Kidney capillary endothelial cell (primary cell): ENCODE measurements around the gene RBM19.
"Not testable (repeated sequence)": the region's sequence is repeated elsewhere in the genome, so short reads cannot be mapped to it uniquely, and the experiment has no call there.

Source experiments
- DNase-seq: peaks from one replicate; pipeline ENCODE4 v3.0.0-alpha.2; 2018; ENCODE audit warnings: low spot score

Gene RBM19

DNA sequence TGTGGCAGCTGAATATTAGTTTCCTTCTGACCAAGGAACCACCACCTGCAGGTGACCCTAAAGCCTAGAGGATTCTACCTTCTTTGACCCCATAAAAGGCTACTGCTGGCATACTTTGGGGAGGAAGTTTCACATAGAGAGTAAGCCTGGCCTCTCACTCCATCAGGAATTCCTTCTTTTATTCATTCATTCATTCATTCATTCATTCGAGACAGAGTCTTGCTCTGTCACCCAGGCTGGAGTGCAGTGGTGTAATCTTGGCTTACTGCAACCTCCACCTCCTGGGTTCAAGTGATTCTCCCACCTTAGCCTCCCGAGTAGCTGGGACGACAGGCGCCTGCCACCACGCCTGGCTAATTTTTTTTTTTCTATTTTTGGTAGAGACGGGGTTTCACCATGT lies 64.8 kb downstream of the RBM19 start:
- DNase-seq: not testable (repeated sequence)

DNA sequence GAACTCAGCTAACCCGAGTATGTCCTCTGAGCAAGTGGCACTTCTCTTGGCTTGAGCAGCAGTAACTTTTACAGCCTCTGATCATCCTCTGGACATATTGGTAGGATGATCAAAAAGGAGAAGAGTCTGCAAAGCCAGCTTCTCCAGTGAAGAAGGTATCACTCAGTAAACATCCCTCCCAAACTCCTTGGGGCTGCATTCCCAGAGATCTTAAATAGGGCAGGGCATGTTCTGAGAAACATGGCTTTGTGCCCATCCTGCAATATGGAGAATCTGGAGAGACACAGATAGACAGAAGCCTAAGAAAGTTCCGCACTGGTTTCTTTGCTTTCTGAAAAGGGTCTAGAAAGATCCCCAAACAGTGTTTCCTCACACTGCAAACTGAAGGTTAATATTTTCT lies 65.4 kb downstream of the RBM19 start:
- DNase-seq: no peak

DNA sequence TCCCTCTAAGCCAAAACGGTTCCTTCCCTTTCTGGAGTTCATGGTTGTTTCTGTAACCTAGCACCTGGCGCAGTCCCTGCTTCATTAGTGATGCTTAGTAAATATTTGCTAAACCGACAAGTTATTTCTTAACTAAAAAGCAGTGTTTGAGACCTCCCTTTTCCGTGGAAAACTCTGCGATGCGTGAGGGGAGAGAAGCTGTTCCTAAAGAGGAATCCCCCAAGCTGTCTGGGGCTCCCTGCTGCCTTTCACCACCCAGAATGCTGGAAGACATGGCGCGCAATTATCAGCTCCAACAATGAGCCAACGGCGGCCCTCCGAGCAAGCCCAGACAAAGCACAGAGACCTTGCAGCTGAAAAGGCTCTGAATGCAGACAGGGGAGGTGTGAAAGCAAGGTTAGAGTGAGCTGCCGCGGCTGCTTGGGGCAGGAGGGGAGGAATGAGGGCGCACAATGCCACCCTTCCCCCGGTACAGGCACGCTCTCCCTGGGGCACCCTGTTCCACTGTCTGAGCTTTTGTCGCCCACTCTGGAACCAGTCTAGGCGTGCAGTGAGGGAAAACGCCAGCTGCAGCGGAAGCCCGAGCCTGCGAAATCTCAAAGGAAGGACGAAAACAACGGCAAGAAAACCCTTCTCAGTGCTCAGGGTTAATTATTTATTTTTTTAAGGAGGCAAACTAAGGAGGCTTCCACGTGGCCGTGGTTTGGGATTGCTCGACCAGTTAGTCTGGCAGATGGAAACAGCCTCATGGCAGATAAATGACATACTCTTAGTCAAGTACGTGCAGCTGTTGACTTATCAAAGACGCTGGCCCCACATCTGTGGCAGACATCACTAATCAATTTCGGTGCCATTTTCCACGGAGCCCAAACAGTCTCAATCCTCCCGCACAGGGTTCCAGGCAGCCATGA lies 66.3 kb downstream of the RBM19 start:
- DNase-seq: no peak

DNA sequence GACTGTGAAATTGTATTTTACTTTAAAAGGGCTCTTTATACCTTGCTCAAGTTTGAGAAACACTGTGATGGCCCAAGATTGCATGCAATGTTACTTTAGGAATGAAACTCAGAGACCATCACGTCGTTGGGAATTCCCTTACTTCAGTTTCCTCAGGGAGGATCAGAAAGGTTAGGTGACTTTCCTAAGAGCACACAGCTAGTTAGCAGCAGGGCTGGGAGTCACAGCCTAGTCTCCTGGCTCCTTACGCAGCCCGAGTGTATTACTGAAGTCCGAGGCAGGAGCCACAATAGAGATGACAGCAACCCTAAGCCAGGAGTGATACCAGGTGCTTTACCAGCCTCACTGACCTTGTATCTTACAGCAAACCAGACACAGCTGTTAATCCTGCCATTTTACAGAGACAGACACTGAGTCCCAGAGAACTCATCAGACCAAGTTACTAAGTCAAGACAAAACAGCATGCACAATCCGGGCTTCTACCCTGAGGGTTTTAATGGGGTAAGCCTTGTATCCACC lies 67.0 kb downstream of the RBM19 start:
- DNase-seq: no peak

DNA sequence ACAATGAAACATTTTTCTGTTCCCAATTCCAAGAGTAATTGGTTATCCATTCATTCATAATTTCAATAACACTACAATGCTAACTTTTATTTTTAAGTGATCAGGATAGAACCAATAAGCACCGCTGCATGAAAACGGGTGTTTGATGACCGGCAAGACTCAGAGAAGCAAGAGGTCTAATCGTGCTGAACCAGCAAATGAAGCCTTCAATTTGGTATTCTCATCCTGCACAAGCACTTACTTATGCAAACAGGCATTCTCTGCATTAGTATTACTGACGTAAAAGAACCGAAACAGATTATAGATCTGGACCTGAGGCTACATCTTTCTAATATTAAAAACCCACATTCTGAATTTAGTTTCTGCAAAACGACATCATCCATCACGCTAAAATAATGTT lies 67.7 kb downstream of the RBM19 start:
- no peak for DNase-seq

DNA sequence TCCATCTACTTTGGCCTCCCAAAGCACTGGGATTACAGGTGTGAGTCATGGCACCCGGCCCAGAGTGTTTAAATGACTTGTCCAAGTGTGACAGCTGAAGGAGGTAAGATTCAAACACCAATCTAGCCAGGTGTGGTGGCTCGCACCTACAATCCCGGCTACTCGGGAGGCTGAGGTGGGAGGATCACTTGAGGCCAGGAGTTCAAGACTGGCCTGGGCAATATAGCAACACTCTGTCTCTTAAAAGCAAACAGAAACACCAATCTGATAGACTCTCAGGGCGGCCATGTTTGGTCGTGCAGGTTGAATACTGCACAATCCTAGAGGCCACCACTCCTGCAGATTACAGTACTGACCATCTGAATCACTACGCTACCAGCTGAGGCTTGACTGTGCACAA lies 68.7 kb downstream of the RBM19 start:
- DNase-seq: no peak

DNA sequence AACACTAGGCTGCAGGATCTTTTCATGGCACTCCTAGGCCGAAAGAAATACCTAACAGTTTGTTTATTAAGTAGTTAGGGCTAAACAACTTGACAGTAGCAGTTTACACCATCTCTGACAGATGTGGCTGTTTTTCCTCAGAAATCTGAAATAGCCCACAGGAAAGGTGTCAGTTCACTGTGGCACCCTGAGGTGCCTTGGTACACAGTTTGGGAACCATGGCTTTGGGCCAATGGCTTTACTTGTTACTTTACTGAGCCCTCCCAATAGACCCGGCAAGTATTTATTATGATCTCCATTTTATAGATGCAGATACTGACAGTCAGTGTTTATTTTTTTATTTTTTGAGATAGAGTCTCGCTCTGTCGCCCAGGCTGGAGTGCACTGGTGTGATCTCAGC lies 69.3 kb downstream of the RBM19 start:
- no peak for DNase-seq

DNA sequence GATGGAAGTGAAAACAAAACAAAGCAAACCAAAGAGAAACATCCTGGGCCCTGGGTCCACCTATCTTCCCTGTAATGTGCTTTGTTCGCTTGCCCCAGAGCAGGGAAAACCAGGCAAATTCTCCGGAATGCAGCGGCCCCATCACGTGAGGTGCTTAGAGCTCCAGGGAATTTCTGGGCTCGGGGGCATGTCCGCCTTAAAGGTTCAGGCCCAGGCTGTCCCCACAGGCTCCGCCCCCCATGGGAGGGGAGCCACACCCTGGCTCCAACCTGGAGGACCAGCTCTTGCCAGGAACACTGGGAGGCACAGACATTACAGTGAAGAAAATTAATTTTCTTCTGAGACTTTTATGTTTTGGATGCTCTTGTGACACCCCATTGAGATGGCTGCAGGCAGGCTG lies 69.9 kb downstream of the RBM19 start:
- DNase-seq: no peak

DNA sequence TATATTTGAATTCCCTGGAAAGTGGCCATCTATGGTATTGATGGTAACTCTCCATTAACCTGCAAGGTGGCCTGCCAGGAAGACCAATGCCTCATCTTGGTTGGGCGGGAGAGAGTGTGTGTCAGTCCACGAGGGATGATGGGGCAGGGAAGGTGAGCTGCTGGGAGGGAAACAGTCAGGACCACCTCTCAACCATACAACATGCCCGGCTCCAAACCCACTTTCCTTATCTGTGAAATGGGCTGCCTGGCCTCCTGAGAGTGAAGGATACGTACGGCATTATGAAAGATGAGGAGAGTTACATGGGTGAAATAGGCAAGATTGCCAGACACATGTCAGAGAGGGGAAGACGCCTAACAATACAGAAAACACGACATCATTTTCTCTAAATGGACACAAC lies 70.9 kb downstream of the RBM19 start:
- no peak for DNase-seq

DNA sequence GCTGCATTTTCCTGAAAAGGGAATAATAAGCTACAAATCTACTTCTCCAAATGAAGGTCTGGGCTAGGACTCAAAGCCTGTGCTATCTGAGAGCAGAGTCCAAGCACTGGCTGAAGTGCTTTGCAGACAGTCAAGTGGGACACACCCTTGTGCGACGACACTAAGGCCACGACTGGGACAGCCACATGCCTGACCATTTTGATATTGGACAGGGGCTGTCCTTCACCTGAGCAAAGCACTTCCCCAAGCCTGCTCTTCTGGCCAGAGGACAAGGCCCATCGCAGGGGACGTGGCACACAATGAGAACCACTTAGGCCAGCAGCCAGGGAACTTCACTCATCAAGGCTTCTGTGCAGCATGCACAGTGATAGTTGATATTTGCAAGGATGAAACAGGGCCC lies 71.4 kb downstream of the RBM19 start:
- DNase-seq: no peak

DNA sequence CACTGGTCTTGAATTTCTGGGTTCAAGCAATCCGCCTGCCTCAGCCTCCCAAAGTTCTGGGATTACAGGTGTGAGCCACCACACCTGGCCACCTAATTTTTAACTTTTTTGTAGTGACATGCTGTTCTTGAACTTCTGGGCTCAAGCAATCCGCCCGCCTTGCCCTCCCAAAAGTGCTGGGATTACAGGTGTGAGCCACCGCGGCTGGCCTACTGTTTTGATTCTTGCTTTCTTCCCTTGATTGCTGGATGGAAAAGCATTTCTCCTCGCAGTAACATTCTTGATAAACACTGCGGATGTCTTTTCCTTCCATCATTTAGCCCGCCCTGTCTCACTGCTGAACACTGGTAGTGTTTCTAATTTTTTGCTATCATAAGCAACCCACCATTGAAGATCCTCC lies 72.9 kb downstream of the RBM19 start:
- no peak for DNase-seq

DNA sequence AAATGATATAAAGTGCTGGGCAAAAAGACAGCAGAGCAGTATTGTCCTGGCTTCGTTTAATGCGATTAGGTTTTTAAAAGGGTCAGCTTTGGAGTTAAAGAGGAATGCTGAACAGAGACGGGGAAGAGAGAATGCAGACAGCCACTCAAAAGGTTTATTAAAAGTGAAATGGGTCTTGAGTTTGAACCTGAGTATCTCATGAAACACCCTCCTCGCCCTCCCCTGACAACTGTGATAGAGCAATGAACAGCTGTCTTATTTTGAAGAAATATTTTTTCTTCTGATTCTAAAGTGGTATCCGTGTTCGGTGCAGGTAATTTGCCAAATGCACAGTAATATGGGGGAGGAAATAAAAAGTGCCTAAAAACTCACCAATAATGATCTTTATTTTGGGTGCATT lies 73.6 kb downstream of the RBM19 start:
- no peak for DNase-seq

DNA sequence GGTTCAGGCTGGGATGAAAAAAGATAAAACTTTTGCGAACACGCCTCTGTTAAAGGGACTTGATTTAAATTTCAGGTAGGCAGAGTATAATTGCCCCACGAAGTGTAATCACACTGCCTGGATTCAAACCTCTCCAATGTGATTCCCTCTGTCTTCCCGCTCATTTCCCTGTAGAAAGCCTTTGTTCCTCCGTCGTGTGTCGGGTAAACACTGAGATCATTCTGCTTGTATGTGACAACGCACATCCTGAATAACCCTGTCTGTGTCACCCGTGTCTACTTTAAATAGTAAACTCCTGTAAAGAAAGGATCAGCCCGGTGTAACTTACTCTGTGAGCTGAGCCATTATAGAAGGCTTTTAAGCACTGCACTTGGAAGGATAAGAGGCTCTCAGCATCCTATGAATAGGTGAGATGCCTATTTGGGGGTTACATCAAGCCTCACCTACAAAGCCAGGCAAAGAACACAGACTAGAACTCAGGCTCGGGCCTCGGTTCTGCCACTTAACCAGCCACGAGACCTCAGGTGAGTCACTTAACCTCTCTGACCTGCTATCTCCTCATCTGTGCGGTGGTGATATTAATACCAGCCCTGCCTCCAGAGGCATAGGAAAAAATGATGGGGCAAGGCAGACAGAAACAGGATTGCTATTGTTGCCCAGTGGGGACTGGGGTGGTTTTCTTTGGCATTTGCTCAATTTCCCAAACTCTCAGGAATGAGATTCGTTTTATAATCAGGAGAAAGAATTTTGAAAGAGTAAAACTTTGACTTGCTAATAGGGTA lies 74.2 kb downstream of the RBM19 start:
- DNase-seq: peak; percentile 41

DNA sequence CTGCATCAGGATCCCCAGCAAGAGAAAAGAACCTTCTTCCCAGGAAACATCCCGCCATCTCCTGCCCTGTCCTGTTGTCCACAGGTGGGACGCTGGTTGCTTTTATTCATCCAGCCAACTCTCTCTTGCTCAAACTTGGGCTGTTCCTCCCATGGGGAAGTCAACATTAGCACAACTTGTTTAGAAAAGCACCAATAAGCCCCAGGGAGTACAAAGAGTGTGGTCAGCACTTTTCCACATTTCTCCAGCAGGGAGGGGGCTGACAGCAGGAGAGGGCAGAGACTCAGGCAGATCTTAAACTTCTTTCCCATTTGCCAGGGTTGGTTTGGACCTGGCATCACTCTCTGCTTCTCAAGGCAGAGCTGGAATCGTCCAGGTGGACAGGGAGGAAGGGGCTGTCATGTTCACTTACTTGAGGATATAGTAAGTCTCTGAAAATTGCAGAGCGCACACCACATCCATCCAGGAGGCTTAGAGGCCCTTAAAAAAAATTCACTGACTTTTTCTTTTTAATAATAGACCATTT lies 74.9 kb downstream of the RBM19 start:
- DNase-seq: no peak

DNA sequence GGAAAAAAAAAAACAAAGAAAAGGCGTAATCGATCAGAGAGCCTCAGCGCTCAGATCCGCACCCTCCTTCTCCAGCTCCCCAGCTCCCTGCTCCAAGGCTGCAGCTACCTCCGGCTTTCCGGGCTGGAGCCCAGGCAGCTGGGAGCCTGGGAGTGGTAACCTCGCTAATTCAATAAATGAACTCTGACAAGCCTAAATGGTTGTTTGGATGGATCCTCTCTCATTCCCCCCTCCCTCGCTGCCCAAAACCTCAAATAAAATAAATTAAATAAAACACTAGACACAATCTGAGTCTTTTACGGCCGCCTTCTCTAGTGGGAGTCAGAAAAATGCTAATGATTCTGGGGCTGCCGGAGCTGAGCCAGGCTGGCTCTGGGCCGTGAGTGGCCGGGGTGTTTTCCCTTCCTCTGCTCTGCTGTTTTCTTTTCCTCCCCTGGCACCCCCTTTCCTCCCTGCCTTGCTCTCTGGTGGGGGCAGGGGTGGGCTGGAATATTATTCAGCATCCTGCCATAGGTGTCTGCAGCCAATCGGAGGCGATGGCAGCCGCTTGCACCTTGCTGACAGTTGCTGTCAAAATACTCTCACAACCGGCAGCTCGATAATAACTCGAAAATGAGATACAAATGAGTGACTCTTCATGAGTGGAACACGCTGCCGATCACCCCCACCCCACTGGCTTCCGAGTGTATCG lies 76.1 kb downstream of the RBM19 start:
- no peak for DNase-seq

DNA sequence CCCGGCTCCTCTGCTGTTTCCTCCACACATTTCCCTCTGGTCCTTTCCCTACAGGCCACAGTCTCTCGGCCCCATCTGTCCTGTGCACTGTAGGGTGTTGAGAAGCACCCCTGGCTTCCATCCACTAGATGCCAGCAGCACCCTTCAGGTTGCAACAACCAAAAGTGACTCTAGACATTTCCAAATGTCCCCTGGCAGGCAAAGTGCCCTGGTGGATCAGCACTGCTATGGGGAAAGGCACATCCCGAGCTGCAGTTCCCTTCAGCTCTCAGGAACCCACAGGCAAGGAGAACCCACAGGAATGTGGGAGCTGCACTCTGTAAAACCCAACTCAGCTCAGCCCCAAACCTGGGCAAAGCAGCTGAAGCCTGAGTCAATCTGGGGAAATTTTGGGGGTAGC lies 77.0 kb downstream of the RBM19 start:
- DNase-seq: no peak

DNA sequence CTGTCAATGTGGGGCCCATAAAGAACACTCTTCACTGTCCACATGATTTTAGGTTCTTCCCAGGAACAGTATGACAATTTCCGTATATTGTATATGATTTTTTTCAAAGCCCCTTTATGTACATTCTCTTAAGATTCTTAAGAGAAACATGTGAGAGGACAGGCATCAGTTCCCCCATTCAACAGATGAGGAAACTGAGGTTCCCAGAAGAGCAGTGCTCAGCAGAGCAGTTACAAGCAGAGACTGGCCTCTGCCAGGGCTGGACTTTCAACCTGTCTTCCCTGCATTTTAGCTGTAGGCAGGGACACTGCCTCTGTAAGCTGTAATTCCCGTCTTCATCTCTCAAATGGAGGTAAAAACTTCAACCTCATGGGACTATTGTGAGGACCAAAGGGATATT lies 77.7 kb downstream of the RBM19 start:
- DNase-seq: no peak

DNA sequence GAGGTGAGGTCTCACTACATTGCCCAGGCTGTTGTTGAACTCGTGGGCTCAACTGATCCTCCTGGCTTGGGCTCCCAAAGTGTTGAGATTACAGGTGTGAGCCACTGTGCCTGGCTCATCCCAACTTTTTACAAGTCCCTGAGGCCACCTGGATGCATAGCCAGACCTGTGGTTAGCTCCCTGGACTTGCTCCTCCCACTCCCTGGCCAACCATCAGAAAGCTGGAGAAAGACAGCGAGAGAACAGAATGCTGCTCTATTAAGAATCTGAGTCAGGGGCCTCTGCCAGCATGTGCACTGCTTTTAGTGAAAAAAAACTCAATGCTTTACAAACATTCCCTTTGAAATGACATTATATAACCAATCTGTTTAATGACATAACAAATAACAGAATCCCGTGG lies 78.2 kb downstream of the RBM19 start:
- no peak for DNase-seq

DNA sequence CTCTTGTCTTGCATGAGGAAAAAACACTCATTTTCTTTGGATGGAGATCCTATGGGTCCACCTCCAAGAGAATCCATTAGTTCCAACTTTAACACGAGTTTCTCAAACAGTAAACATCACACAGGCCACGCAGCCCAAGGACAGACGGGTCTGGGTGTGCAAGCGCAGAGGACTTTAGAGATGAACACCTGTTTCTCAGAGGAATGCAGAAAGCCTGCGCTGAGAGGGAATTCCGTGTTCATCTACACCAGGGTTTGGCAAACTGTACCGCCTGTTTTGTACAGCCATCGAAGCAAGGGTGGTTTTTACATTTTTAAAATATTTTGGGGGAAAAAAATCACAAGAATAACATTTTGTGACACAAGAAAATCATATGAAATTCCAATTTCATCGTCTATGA lies 79.4 kb downstream of the RBM19 start:
- DNase-seq: no peak

DNA sequence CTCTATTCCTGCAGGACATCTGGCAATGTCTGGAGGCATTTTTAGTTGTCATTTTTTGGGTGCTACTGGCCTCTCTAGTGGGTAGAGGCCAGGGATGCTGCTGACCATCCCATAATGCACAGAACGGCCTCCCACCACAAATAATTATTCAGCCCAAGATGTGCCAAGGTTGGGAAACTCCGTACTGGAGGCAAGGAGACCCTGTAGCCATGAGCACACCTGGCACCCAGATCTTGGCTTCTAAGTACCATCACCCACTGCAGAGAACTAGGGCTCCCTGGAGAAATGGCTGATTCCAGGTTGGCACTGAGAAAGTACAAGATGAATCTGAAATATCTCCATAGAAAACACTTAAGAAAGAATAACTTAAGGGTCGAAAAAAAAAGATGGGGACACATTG lies 81.7 kb downstream of the RBM19 start:
- no peak for DNase-seq

DNA sequence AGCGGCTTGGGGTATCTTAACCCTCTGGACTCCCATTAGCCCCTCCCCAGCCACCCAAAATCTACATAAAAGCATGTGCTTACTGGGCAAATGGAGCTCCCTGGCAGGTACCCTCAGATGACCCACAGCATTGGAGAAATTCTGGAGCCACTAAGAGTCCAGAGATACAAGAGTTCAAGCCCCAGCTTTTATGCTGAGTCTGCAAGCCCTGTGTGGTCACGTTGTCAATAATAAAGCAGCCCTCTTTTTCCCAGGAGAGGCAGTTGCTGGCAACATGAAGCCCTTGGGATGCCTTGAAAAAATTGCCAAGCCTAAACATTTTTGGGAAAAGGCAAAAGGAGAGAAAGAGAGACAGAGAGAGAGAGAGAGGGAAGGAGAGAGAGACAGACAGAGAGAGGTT lies 83.4 kb downstream of the RBM19 start:
- DNase-seq: no peak
